HUDEP-2 (cell line): ENCODE data around the gene IGFBP1.
A peak's percentile ranks its signal among the peaks of the same experiment; 100 is the strongest.

Experiments
- DNase-seq, 76 experiments: peaks; one replicate each; lab custom pipeline; 2025; ENCODE audit not compliant: unreplicated experiment in 76 of 76; lab: John Stamatoyannopoulos, UW

IGFBP1 gene

DNA sequence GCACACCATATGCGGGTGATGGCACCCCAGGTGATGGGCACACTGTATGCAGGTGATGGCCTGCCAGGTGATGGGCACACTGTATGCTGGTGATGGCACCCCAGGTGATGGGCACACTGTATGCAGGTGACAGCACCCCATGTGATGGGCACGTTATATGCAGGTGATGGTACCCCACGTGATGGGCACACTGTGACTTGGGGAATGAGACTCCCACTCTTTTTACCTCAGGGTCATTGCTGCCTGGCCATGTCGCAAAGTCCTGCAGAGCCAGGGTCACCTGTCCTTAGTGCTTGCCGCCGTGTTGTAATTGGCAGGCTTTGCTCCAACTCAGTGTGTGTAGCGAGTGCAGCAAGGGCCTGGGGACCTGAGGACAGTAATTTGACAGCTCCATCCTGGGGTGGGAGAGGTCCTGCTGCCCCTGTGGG, 7.8 kb upstream of the IGFBP1 start:
- DNase-seq: no peak

DNA sequence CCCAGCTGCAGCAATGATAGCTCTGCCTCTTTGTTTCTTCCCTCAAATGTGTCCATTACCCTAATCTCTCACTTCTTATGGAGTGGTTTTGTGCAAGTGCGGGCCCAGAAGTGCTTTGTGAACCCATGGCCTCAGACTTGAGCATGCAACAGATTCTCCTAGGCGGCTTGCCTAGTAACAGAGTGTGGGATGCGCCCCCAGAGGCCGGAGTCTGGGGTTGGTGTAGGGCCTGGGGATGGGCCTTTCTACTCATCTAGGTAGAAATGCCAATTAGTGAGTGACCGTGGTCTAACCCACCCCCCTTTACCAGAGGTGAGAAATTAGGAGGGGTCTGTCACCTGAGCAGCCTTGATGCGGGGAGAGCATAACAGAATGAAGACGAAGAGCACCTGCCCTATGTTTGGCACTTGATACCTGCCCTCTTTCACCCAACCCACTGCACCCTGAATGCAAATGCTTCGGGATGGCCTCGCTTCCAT, 7.0 kb upstream of the IGFBP1 start:
- DNase-seq: no peak

DNA sequence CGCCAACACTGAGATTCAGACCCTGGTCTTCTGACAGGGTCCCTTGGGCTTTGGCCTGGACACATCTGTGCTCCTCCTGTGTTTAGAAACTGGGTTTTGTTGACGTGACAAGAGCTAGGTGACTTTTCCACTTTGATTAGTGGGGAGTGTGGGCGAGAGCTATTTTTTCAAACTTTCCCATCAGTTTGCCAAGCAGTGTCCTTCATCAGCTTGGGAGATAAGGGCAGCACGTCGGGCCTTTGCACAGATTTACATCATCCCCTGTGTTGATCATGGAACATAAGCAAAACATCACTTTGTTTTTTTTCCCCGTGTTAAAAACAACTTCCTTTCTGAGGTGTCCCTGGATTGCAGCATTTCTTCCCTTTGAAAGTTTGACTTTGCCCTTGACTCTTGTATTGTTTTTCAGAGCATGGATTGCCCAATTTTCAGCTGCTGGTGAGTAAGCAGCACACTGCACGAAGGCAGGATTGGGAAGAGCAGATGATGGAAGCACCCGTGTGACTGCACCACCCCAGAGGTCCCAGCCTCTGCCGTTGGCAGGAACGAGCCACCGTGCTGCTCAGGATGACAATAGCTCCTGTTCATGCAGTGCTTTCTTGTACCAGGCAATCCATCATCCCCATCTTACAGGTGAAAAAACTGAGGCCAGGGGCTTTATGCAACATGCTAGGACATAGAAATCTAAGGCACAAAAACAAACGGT, 6.4 kb upstream of the IGFBP1 start:
- DNase-seq: no peak

DNA sequence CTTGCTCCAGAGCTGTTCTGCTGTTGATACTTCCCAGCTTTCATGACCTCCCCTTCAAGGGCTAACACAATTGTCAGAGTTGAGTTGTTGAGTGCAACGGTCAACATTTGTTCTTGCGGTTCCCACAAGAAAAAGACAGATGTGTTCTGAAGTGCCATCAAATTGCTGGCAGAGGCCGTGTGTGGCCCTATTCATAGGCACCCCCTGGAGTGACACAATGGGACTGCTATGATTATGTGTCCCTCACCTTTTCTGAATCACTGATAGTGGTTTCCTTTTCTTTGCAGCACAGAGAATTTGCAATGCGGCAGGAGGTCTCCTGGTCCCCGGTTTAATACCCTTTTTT, 5.8 kb upstream of the IGFBP1 start:
- no peak for DNase-seq

DNA sequence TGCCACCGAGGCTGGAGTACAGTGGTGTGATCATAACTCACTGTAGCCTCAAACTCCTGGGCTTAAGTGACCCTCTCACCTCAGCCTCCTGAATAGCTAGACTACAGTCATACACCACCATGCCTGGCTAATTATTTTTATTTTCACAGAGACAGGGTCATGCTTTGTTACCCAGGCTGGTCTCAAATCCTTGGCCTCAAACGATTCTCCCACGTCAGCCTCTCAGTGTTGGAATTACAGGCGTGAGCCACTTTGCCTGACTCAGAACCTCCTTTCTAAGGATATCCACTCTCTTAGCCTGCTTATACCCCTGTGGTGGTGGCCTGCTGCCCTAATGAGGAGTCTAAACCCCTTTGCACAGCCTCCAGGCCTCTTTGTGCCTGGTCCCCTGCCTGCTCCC, 4.2 kb upstream of the IGFBP1 start:
- no peak for DNase-seq

DNA sequence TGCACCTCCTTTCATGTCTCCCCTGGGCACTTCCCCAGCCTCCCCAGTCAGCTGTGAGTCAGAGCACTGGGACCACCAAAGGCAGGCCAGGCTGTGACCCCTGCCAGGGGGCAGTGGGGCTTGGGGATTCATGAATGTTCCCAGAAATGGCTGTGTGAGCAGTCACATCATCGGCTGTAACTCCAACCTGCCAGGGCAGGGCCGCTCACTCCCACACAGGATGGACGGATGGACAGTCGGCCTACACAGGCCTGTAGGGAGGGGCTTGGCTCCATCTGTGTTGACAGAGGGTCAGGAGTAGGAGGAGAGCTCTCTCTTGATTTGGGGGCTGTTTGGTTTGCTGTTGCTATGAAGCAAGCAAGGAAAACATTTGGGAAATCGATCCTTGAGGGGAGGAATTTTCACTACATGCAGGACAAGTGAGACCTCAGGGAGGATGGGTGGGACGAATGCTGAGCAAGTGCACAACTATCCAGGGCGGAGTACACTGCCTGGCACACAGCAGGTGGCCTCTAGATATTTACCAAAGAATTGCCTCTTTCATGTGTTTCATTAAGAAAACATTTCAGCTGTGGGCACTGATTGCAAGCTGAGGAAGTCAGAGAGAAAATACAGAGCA, 2.9 kb upstream of the IGFBP1 start:
- DNase-seq: no peak

DNA sequence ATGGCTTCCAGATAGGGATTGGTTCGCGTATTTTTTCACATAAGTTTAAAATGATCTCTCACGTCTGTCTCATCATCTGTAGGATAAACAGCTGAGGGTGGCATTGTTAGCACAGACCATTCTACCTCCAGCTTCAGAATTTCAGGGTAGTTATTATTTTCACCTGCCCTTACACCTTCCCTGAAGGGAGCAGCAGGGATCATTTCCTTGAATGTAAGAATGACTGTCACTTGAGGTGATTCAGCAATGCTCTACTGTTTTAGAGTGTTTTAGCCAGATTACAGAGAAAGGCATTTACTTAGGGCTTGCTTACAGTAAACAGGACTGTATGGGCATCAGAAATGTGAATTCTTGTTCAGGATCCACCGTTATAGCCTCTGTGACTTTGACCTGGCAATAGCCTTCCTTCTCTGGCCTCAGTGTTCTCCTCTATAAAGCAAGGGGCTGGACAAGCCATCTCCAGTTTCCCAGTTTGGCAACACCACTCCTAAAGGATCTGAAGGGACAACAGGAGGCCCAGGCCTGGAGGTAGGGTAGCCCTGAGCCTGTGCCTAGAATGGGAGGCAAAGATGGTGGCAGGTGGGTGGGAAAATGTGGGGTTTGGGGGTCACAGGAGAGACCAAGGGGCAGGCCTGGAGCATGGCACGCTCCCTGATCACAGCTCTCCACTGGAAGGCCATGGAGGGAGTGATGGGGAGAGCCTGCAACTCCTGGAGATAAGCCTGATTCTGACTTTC, 1.2 kb upstream of the IGFBP1 start:
- DNase-seq: no peak

DNA sequence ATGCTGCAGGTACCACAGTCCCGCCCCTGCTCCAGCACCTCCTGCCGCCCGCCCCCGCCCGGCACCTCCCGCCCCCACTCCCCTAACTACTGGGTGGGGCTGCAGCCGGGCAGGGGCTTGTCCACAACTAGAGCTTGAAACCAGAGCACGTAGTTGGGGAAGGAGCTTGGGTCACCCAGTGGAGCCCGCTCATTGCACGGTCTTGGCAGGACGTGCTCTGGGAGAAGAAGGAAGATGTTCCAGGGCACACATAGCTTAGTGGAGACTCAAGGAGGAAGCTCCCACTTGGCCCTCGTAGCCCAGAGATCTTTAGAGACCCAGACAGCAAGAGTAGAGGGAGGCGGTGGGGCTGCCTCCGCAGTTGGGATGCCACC, 692 bp downstream of the IGFBP1 start:
- no peak for DNase-seq

DNA sequence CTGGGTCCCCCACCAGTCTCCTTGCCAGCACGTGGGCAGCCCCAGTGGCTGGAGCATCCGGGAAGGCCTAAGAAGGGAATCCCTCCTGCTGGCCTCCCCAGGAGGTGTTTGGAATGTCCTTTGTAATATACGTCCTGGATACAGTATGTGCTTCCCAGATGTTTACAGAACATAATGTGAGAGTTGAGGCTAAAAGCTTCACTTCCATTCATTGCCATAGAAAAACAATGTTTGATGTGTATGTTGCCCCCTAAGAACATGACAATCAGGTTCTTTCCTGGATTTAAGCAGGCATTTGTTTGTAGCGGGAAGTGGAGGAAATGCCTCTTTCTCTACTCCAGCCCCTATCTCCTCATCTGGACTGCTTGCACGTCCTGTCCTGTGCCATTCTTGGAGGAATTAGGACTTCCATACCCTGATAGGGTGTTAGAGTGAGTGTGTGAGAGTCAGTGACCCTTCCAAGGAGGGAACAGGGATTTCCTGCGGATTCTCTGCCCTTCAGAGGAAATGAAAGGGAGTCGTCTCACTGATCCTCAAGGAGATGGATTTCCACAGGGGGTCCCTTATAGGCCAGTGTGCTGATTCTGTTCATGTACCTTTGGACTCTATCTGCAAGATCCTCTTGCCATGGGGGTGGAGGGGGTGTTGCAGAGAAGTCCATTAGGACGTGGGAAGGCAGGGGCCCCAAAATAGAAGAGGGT, 1.2 kb downstream of the IGFBP1 start:
- DNase-seq: no peak

DNA sequence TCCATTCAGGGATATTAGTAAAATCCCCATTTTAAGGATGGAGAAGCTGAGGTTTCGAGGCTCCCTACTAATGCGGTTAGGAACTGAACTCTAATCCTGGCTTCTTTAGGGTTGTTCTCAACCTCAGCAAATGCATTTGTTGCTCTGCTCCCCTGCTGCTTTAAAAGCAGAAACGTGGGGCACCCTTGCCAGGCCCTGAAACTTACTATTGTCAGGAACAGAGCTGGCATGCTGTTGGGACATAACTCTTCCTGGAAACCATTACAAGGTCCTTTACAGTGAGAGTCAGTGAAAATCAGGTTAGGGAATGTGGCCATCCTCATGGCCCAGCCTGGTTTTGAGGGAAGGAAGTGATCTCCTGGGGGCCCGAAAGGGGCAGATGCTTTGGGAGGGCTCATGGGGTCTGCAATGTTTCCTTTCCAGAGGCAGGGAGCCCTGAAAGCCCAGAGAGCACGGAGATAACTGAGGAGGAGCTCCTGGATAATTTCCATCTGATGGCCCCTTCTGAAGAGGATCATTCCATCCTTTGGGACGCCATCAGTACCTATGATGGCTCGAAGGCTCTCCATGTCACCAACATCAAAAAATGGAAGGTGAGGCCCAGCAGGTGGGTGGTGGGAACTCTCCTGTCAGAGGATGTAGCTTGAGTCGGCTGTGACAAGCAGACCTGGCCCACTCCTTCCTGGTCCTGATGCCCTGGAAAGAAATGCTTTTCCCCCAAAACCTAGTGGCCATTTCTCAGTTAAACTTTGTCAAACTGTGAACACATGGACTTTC, 2.0 kb downstream of the IGFBP1 start:
- no peak for DNase-seq

DNA sequence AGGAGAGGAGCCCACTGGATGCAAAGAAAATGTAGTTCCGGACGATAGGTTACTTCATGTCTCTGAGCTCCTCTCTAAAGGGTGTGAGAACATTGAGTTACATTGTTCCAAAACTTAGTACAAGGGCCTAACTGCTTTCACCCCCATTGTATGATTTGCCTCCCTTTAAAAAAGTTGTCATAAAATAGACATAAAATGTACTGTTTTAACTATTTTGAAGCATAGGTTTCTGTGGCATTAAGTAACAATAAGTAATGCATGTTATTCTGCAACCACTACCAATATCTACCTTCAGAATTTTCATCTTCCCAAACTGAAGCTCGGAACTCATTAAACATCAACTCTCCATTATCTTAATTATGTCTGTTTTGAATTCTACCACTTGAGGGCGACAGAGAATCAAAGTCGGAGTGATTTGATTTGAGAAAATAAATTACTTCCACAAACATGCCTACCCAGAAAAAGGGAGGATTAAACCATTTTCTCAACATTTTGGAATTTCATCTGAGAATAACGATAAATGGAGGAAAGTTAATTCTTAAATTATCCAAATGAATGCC, 2.7 kb downstream of the IGFBP1 start:
- DNase-seq: peak in 10 of 76 experiments; percentile 1 to 25 (median 5)

DNA sequence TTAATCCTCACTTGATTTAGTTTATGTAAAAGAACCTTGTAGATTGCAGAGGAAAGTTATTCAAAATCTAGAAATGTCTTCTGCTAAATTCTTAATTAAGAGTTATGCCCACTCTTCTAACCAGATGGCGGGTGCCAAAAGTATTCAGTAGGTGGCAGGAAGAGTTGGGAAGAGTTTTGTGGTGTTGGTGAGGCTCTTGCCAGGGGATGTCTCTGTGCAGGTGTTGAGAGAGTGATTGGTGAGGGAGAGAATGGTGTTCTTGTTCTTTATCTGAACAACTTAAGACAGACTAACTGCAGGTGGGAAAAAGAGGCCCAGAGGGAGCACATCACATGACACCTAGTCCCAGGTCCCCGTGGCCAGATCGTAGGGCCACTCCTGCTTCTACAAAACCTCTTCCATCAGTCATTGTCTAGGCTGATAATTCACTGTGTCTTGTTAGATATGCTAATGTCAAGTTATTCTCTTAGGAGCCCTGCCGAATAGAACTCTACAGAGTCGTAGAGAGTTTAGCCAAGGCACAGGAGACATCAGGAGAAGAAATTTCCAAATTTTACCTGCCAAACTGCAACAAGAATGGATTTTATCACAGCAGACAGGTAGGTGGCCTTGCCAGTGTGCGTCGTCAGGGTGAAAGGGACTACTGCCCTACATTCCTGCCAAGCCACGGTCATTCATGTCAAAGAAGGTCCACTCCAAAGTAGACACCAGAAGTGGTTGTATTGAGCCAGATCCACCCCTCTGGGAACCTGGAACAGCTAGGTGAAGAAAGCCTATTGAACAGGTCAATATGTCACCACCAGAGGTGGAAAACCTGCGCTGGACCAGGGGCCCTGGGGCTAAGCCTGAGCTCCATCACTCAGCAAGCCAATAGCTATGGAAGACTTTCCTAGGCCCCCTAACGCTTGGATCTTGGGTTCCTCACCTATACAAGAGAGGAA, 3.4 kb downstream of the IGFBP1 start:
- no peak for DNase-seq

DNA sequence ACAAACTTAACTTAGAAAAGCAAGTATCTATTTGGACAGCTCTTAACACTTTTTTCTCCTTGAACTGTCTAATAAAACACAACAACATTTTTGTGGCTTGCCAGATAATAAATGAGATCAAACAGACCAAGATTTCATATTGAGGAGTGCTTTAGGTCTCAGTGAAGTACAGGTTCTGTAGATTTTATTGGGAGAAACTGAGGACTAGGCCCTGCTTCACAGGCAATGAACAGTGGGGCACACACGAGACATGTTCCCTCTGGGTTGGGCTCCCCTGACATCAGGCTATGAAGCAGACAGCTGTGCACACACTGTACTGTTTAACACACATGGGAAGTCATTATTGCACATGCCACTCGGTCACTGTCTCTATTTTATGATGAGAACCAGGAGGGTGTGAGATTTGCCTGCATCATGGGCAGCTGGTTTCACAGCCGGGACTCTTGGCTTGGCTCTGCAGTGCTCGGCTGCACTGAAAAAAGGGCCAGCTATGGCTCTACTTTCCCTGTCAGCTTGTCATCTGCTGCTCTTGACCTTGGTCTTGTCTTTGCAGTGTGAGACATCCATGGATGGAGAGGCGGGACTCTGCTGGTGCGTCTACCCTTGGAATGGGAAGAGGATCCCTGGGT, 4.2 kb downstream of the IGFBP1 start:
- DNase-seq: no peak

DNA sequence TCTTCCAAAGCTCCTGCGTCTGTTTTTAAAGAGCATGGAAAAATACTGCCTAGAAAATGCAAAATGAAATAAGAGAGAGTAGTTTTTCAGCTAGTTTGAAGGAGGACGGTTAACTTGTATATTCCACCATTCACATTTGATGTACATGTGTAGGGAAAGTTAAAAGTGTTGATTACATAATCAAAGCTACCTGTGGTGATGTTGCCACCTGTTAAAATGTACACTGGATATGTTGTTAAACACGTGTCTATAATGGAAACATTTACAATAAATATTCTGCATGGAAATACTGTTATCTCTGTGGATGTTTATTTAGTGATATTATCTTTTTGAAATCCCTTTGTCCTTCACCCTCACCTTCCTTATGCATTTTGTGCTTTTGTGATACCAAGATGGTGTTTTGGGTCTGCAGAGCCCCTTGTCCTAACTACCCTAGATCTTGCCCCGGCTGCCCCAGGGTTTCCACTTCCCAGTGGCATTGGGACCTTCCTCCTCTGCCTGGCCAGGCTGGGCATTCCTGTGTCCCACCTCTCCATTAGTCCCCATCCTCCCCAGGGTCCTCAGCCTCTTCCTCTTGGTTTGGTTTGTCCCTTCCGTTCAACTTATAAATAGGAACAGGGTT, 5.2 kb downstream of the IGFBP1 start:
- no peak for DNase-seq

DNA sequence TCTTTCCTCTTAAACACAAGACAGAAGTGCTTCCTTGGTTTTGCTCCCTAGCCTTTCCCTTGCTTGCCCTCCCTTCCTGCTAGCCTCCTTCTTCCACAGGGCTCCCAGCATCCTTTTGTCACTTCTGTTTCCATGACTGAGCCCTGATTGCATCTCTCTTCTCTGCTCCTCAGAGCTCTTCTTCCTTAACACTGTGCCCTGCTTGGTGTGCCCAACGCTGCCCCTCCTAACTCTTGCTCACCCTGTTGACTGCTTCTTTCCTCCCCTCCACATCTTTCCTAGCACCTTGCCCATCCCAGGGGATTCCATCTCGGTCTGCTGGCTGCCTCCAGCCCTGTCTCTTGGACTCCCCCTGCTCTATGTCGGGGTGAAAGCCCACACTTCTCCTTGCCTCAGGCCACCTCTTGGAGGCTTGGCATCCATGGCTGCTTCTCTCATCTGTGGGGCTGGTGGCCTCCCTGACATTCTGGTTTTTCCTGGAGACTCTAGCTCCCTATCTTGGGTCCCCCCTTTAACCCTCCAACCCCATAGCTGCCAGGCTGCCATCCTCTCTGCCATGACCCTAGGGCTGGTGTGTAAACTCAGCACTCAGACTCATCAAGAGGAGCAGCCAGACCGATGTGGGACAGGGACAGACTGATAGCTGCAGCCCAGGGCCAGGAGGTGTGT, 5.8 kb downstream of the IGFBP1 start:
- DNase-seq: no peak

DNA sequence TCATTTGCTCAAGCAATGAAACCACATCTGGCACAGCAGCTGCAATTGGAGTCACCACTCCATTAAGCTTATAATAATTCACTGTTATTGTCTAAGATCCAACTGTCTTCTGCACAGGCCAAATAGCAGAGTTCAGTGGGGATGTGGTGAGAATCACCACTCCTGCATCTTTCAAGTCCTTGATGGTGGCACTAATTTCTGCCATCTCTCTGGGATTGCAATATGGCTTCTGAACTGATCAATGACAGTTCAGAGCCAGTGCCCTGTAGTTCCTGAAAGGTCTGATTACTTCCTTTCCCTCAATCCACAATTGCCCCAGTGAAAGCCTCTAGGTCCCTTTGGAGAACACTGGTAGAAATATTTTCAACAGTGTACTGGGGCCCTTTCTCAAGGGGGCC, 6.4 kb downstream of the IGFBP1 start:
- DNase-seq: no peak

DNA sequence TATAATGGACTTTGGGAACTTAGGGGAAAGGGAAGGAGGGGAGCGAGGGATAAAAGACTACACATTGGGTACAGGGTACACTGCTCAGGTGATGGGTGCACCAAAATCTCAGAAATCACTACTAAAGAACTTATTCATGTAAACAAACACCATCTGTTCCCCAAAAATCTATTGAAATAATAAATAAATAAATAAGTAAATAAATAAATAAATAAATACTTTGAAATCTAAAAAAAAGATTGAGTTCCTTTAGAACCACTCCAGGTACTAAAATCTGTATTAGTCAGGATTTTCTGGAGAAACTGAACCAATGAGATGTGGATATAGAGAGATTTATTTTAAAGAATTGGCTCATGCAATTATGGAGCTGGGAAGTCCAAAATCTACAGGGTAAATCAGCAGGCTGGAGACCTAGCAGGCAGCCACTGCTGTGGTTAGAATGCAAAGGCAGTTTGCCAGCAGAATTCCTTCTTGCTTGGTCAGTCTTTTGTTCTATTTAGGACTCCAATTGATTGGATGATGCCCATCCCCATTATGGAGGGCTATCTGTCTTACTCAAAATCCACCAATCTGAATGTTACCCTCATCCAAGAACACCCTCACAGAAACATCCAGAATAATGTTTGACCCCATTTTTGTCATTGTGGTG, 8.9 kb downstream of the IGFBP1 start:
- DNase-seq: no peak
